Fibroblast of lung (primary cell): ENCODE data around the gene MCCC1.

Experiments used
- EZH2 ChIP-seq: IDR thresholded peaks from 2 replicates; pipeline ENCODE4 v1.5.1; 2012; ENCODE audit warnings: low read length, control low read depth, mild to moderate bottlenecking; ENCODE audit errors: missing control alignments
- TF ChIP-seq, protein P1 (sequence below), 2 donors: IDR thresholded peaks in 1 of 2; conservative IDR thresholded peaks in 1 of 2; 1 replicate in 1 of 2; 2 replicates in 1 of 2; pipeline ENCODE4 v1.5.1; 2011 to 2012; ENCODE audit warnings: low read length in 2 of 2, control low read depth in 1 of 2, inconsistent platforms in 1 of 2, low read depth in 1 of 2, mild to moderate bottlenecking in 1 of 2

DNA sequence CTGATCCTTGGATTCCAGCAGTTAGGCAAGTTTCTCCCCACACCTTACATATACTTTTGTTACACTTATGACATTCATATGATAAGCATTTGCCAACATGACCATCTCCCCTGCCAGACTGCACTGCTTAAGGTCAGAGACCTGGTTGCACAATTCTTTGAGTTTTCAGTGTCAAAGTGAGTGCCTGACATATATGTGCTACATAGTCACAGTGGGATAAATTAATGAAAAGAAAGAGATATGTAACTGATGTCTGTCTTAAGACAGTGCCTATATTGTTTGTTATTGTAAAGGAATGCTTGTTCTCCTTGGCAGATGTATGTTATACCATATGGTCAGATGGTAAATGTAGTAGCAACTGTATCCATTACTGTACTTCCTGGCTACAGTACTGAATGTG, 115.4 kb downstream of the MCCC1 start:
- TF ChIP-seq, protein P1, sequence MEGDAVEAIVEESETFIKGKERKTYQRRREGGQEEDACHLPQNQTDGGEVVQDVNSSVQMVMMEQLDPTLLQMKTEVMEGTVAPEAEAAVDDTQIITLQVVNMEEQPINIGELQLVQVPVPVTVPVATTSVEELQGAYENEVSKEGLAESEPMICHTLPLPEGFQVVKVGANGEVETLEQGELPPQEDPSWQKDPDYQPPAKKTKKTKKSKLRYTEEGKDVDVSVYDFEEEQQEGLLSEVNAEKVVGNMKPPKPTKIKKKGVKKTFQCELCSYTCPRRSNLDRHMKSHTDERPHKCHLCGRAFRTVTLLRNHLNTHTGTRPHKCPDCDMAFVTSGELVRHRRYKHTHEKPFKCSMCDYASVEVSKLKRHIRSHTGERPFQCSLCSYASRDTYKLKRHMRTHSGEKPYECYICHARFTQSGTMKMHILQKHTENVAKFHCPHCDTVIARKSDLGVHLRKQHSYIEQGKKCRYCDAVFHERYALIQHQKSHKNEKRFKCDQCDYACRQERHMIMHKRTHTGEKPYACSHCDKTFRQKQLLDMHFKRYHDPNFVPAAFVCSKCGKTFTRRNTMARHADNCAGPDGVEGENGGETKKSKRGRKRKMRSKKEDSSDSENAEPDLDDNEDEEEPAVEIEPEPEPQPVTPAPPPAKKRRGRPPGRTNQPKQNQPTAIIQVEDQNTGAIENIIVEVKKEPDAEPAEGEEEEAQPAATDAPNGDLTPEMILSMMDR (conservative IDR thresholded peaks at IDR 0.05 in 1 of 2, IDR thresholded peaks at IDR 0.05 in 1 of 2; ENCODE audit: low read depth in 1 of 2, low read length in 2 of 2), result no peak
- no peak for TF ChIP-seq EZH2
